NB4 (cell line): Measurements from ENCODE around the gene DUSP7.

ENCODE experiments used
- DNase-seq: peaks from one replicate; pipeline ENCODE4 v3.0.0; 2010; ENCODE audit warnings: low read depth
- H3K4me3 ChIP-seq: one replicate; pipeline ENCODE4 v1.5.1; 2011; ENCODE audit warnings: mild to moderate bottlenecking, low read depth, low read length, moderate library complexity
- MYC ChIP-seq: IDR thresholded peaks from 2 replicates; pipeline ENCODE4 v1.6.1; 2011; ENCODE audit warnings: low read depth, low read length
- POLR2A ChIP-seq: IDR thresholded peaks from 2 replicates; pipeline ENCODE4 v1.6.1; 2011; ENCODE audit warnings: mild to moderate bottlenecking; ENCODE audit not compliant: insufficient read length; ENCODE audit errors: extremely low read depth
- TF ChIP-seq, protein P1 (sequence below): IDR thresholded peaks from 2 replicates; pipeline ENCODE4 v1.6.1; 2011; ENCODE audit warnings: low read depth, low read length
- TF ChIP-seq, protein P2 (sequence below): IDR thresholded peaks from one replicate; pipeline ENCODE4 v1.5.1; 2012; ENCODE audit warnings: low read depth, low read length

Gene DUSP7

DNA sequence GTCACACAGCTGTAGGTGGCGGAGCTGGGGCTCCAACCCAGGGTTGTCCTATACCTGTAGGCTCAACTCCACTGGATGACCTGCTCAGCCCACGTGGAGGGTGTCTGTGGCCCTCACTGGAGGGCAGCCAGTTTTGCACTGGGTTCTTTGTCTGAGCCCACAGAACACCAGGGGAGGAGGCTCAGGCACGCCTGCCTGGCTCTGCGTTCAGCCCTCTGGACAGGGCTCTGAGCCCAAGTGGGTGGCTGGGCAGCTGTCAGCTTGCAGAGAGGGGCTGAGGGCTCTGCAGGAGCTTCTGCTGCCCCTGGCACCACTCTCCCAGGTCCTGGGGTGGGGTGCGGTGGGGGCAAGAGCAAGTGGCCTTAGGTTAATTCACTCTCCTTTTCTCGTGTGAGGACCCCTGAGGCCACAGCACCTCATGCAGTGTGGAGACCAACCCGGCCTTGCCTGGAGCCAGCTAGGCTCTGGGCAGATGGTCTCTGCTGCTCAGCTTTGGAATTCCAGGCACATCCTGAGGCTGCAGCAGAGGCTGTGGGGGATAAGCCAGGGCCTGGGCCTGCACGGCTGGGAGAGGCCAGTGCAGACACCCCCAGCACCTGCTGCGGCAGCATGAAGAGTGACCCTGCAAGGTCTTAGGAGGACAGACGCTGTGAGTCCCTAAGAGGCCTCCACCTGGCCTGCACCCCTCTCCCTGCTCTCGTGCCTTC, 23.5 kb downstream of the DUSP7 start:
- TF ChIP-seq, protein P1, sequence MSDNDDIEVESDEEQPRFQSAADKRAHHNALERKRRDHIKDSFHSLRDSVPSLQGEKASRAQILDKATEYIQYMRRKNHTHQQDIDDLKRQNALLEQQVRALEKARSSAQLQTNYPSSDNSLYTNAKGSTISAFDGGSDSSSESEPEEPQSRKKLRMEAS, result no peak
- TF ChIP-seq MYC (no peak), POLR2A (no peak)
- TF ChIP-seq, protein P2, sequence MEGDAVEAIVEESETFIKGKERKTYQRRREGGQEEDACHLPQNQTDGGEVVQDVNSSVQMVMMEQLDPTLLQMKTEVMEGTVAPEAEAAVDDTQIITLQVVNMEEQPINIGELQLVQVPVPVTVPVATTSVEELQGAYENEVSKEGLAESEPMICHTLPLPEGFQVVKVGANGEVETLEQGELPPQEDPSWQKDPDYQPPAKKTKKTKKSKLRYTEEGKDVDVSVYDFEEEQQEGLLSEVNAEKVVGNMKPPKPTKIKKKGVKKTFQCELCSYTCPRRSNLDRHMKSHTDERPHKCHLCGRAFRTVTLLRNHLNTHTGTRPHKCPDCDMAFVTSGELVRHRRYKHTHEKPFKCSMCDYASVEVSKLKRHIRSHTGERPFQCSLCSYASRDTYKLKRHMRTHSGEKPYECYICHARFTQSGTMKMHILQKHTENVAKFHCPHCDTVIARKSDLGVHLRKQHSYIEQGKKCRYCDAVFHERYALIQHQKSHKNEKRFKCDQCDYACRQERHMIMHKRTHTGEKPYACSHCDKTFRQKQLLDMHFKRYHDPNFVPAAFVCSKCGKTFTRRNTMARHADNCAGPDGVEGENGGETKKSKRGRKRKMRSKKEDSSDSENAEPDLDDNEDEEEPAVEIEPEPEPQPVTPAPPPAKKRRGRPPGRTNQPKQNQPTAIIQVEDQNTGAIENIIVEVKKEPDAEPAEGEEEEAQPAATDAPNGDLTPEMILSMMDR, result no peak
- no peak overlapping the region for H3K4me3 ChIP-seq
- DNase-seq, result no peak

DNA sequence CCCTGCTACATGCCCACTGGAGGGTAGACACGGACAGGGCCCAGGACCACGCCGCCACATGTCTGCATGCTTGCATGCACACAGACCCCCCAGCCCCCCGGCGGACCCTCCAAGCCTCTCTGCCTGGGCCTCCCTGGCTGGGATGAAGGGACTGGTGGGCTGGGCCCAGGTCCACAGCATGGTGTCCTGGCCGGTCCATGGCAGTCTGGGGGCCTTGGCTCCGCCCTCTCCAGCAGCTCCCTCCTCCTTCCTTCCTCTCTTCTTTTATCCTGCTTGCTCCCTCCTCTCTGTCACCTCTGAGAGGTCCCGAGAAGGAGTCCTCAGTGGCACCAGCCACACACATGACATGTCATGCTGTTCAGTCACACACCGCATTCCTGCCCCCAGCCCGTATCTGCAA, 24.5 kb downstream of the DUSP7 start:
- TF ChIP-seq POLR2A, result no peak
- TF ChIP-seq, protein P2, result no peak
- no peak for TF ChIP-seq MYC
- TF ChIP-seq, protein P1, result no peak
- no peak overlapping the region for H3K4me3 ChIP-seq
- no peak for DNase-seq

DNA sequence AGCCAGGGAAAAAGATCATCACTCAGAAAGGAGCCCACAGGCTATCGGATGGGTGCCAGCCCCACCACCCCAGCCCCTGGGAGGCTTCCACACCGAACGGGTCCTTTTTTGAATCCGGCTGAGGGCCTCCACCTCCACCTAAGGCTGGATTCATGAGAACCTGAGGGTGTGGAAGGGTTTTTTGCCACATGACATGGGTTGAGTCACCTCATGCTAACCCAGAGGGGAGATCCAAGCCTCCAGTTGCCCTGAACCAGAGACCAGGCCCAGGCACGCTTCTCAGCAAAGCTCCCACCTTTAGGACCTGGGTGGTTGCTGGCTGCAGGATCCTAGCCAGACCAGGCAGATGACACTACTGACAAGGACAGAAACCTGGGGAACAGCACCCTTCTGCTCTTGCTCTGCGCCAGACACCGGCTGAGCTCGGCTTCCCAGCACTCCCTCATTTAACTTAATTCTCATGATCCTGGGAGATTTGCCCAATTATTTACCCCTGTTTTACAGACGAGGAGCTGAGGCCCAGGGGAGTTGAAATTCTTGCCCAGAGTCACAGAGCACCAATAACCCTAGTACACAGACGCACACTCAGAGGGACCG, 25.6 kb downstream of the DUSP7 start:
- H3K4me3 ChIP-seq, result no peak overlapping the region

DNA sequence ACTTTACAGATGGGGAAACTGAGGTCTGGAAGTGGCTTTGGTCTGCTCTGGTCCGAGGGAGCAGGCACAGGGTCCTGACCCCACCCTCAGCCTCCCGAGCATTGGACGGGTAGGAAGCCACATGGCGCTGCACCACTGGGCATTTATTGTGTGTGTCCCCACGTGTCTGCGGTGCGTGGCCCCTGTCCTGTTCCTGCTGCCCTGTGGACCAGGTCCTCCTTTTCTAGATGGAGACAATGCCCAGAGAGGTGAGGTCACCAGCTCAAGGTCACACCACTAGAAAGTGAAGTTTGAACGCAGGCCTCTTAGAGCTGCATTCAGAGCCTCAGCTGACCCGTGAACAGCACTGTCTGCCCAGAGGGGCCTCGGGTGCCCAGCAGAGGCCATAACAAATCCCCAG, 26.8 kb downstream of the DUSP7 start:
- TF ChIP-seq, protein P2, result no peak
- TF ChIP-seq MYC, result no peak
- DNase-seq, result no peak
- H3K4me3 ChIP-seq, result no peak overlapping the region

More for the DNA sequence above, 25.6 kb downstream of the DUSP7 start:
- TF ChIP-seq, protein P2, result no peak
- no peak for TF ChIP-seq MYC
- TF ChIP-seq, protein P1, result no peak
- no peak for TF ChIP-seq POLR2A
- no peak for DNase-seq

DNA sequence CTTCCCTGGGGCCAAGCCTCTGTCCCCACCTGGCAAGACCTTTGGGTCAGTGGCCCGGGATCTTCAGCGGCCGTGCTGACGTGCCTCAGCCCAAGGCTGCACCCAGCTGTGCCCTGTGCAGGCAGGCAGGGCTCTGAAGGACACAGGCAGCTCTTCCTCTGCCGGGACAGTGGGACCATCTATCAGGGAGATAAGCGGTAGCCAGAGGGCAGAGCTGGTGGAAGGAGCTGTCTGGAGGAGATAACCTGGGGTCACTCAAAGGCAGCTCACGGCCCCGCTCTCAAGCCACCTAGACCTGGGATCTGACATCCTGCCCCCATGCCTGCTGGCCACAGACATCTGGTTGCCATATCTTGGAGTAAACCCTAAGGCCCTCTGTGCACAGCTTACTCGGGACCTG, 27.3 kb downstream of the DUSP7 start:
- TF ChIP-seq MYC (no peak), POLR2A (no peak)
- TF ChIP-seq, protein P2, result no peak
- TF ChIP-seq, protein P1, result no peak
- DNase-seq, result no peak
- no peak overlapping the region for H3K4me3 ChIP-seq

DNA sequence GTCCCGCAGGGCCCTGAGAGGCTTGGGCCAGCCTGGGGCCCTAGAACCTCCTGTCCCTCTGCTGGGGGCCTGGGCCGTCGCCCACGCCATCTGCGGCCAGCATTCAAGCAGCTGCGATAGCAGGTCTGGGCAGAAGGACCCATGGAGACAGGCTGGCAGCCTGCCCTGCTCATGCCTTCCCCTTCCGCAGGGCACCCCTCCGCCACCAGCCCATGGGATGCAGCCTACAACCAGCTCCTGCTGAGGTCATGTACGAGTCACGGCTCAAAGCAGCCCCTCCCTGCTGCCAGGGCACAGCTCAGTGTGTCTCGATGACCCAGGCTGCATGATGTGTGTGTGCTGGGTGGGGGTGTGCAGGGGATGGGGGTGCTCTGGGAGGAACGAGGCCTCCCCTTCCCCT, 27.8 kb downstream of the DUSP7 start:
- H3K4me3 ChIP-seq, result no peak overlapping the region
- no peak for DNase-seq
- no peak for TF ChIP-seq MYC
- TF ChIP-seq, protein P1, result no peak
- TF ChIP-seq, protein P2, result no peak
- no peak for TF ChIP-seq POLR2A
